GM12892 (cell line): ENCODE results near the gene SLC22A12.

ENCODE experiments used
- DNase-seq: peaks from one replicate; pipeline ENCODE4 v3.0.0; 2011; ENCODE audit not compliant: insufficient read length
- FAIRE-seq: peaks from 2 replicates; lab custom pipeline; 2011; peaks lifted over from hg19 to GRCh38; lab: Jason Lieb, UNC
- POLR2A ChIP-seq: IDR thresholded peaks from 2 replicates; pipeline ENCODE4 v1.6.1; 2011; ENCODE audit warnings: low read depth, low read length, control low read depth
- POLR2AphosphoS5 ChIP-seq: IDR thresholded peaks from 2 replicates; pipeline ENCODE4 v1.6.1; 2011; ENCODE audit warnings: low read depth, low read length, control low read depth
- TAF1 ChIP-seq: IDR thresholded peaks from 2 replicates; pipeline ENCODE4 v1.6.1; 2011; ENCODE audit warnings: low read depth, mild to moderate bottlenecking, control low read depth, low read length, borderline replicate concordance

The SLC22A12 gene

DNA sequence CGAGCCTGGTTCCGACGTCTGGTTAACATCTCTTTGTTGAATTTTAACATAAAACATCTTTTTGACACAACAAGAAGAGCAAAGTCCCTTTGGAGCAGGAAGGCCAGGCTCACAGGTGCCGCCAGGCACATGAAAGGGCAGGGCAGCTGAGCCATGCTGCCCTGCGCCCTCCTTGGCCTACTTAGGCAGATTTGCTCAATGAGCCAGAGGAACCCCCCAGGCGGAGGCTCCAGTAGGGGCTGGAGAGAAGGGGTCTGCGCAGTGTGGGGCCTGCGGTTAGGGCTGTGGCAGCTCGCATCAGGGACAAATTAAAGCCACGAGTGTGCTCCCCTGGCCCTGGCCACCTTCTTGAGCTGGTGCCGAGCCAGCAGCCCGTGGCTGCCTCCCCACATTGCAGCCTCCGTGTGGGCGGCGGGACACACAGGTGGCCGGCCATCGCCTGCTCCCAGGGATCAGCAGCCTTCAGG lies 9.9 kb upstream of the SLC22A12 start:
- TF ChIP-seq POLR2AphosphoS5 (no peak), POLR2A (no peak), TAF1 (no peak)
- DNase-seq (no peak), FAIRE-seq (no peak)

DNA sequence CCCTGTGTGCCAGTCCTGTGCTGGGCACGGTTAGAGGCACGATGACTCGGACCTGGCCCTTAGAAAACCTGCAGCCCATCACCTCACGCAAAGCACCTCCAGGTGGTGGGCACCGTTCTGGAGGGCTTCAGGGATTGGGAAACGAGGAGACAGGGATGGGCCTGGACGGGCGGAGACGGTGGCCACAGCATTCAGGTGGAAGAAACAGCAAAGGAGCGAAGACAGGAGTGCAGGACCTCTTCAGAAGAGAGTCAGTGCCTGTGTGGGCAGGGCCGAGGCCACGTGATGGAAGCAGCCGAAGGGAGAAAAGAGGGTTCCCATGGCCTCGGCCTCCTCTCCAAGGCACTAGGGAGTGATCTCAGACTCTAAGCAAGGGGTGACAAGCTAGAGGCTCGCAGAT lies 8.1 kb upstream of the SLC22A12 start:
- no peak for FAIRE-seq
- DNase-seq, result no peak
- TF ChIP-seq TAF1 (no peak), POLR2A (no peak), POLR2AphosphoS5 (no peak)

DNA sequence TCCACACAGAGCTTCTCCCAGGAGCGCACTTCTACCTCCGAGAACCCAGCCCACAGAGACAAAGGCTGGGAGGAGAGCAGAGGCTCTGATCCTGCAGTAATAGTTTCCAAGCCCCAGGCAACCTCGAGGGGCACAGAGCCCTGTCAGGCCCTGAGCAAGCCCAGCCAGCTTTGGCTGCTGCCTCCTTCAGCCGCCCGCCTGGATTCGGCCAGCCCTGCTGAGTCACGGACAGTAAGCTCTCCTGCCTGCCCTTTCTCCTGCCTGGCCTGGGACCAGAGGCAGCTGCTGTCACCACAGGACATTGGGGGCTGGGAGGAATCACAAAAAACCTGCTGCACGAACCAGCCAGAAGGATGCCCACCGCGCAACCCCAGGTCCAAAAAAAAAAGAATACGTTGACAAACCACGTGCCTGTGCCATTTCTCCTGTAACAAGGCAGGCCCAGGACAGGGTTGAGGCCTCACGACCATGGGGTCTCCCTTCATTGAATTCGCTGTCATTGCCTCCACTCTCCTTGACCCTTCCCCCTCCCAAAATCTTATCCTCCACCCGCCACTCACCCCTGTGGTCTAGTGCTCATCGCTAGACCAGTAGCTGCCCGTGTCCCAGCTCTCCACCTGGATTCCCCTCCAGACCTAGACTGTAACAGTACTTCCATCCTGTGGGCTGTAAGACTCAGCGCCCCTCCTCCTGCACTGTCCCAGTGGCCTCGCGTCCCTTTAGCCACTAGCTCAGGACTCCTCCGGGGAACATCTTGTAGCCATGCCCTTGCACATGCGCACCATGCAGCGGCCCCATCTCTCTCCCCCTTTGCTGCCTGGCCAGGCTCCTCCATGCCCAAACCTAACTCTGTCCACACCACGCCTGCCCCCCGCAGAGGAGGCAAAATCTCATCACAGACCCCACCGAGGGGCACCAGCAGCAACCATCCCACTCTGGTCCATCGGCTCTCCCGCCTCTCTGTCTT lies 7.4 kb upstream of the SLC22A12 start:
- TF ChIP-seq POLR2AphosphoS5 (no peak), TAF1 (no peak), POLR2A (no peak)
- FAIRE-seq (no peak), DNase-seq (no peak)

DNA sequence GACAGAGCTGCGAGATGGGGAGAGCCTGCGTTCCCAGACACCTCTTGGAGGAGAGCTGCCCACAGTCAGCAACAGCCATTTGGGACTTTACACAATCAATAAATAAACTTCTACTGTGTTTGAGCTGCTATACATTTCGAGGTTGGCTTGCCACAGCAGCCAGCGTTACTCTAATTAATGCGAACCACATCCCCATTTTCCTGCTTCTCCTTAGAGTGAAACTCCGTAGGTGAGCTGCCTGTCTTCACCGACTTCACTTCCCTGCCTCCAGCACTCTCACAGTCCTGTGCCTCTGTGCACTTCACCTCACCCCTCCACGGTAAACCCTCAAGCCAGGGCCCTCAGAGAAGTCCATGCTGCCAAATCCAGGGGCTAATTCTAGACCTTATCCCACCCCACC lies 5.9 kb upstream of the SLC22A12 start:
- FAIRE-seq (no peak), DNase-seq (no peak)
- TF ChIP-seq POLR2AphosphoS5 (no peak), POLR2A (no peak), TAF1 (no peak)

DNA sequence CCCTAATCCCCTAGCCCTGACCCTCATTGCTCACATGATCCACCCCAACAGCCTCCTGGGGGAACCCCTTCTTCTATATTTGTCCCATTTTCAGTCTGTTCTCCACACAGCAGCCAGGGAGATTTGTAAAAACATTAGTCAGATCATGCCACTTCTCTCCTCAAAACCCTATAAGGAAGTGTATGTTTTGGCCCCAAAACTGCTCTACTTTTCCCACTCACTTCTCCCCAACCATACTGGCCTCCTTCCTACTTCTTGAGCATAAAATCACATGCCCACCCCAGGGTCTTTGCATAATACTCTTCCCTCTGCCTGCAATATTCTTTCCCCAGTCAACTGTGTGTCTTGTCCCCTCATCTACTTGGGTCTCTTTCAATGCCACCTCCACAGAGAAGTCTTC lies 4.7 kb upstream of the SLC22A12 start:
- no peak for FAIRE-seq
- TF ChIP-seq POLR2A (no peak), TAF1 (no peak), POLR2AphosphoS5 (no peak)
- DNase-seq, result no peak

DNA sequence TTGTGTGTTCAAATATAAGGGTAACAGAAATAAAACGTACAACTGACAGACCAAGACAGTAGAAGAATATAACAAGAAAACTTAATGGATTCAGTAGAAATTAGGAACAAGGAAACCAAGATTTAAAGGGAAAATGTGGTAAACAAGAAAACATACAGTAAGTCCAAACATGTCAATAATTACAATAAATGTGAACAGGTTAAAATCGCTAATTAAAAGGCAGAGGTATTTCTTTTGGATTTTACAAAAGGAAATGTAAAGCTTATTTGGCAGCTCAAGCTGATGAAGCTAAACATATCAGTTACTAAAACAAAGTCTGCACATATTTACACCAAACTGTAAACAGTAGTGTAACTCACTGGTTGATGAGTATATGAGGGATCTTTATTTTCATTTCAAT lies 2.3 kb upstream of the SLC22A12 start:
- TF ChIP-seq POLR2AphosphoS5 (no peak), POLR2A (no peak), TAF1 (no peak)
- no peak for FAIRE-seq
- no peak for DNase-seq

DNA sequence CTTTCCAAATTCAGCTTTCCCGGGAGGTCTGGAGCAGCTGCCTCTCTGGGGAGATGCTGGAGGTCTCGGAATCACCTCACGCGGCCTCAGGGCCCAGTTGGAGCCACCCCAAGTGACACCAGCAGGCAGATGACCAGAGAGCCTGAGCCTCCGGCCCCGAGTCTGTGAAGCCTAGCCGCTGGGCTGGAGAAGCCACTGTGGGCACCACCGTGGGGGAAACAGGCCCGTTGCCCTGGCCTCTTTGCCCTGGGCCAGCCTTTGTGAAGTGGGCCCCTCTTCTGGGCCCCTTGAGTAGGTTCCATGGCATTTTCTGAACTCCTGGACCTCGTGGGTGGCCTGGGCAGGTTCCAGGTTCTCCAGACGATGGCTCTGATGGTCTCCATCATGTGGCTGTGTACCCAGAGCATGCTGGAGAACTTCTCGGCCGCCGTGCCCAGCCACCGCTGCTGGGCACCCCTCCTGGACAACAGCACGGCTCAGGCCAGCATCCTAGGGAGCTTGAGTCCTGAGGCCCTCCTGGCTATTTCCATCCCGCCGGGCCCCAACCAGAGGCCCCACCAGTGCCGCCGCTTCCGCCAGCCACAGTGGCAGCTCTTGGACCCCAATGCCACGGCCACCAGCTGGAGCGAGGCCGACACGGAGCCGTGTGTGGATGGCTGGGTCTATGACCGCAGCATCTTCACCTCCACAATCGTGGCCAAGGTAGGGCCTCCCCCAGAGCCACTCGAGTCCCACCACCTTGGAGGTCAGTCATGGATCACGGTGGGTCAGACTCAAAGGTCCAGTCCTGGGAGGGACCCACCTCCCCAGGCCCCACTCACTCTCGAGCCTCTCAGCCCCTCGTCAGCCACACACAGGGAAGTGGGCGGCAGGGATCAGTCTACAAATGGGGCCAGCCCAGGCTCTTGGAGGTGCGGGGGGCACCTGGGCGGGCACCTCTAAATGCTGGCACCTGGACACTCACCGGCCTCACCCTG lies 525 bp downstream of the SLC22A12 start:
- TF ChIP-seq TAF1 (no peak), POLR2AphosphoS5 (no peak), POLR2A (no peak)
- DNase-seq (no peak), FAIRE-seq (no peak)

DNA sequence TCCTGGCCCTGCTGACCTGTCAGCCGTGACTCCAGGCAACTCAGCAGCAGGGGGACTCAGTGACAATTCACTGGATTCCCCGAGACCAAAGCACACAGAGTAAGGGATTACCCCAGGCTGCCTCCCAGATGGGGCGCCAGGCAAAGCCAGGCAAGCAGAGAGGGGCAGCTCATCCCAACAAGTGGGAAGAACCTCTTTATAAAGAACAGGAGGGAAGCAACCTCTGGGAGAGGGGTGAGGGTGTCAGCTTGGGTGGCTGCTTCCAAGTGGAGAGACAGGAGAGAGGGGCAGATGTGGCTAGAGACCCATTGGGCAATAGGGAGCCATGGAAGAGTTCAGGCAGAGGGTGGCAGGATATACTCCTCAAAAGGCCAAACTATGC lies 1.2 kb downstream of the SLC22A12 start:
- TF ChIP-seq POLR2A, result no peak
- no peak for TF ChIP-seq POLR2AphosphoS5
- TF ChIP-seq TAF1, result no peak
- DNase-seq, result no peak
- FAIRE-seq, result no peak

DNA sequence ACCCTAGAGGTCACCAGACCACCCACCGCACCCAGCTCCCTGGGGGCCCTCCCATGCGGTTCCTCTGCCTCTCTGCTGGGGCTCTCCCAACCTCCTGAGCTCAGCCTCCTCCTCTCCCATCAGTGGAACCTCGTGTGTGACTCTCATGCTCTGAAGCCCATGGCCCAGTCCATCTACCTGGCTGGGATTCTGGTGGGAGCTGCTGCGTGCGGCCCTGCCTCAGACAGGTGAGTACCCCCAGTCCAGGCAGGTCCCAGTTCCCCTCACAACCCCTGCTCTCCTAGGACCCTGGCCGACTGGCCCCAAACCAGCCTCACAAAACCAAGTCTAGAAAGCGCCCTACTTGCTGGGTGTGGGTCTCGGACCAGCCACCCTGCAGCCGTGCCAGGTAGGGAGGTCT lies 1.6 kb downstream of the SLC22A12 start:
- TF ChIP-seq TAF1, result no peak
- TF ChIP-seq POLR2A, result no peak
- TF ChIP-seq POLR2AphosphoS5, result no peak
- no peak for DNase-seq
- FAIRE-seq, result no peak

DNA sequence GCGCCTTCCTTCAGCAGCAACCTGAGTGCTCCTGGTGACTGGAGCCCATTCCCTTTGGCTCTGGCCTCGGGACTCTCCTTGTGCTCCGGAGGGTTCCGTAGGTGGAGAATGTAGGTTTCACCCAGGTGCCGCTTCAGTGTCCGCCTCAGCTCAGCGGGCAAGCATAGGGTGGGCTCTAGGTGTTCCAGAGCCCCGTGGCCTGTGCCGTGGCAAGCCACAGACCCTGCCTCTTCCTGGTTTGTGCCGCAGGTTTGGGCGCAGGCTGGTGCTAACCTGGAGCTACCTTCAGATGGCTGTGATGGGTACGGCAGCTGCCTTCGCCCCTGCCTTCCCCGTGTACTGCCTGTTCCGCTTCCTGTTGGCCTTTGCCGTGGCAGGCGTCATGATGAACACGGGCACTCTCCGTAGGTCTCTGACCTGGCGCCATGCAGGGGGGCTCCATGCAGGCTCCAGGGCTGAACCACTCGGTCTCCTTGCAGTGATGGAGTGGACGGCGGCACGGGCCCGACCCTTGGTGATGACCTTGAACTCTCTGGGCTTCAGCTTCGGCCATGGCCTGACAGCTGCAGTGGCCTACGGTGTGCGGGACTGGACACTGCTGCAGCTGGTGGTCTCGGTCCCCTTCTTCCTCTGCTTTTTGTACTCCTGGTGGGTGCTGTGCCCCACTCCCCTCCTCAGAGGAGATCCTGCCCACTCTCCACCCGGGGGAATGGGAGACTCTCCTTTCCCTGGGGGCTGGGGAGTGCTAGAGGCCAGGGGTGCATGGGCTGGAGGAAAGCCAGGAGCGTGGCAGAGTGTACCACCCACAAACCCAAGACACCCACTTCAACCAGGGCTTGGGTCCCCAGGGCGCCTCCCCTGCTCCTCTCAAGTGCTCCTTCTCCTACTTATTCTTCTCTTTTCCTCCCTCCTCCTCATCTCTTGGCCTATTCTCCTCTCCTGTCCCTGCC lies 2.4 kb downstream of the SLC22A12 start:
- no peak for DNase-seq
- no peak for FAIRE-seq
- no peak for TF ChIP-seq TAF1
- no peak for TF ChIP-seq POLR2A
